ENCODE measurements around the gene VPS51. TPM values are rescaled to one million over a fixed set of nuclear protein-coding genes. Genes with fewer than 3 reads are reported as not detected.

VPS51 gene
- polyA plus RNA-seq, 1 experiment: 86.2 TPM

GRCh38 chr11:65128182-65129145 lies 32.5 kb downstream of the VPS51 start:
- TF ChIP-seq CTCF (IDR thresholded peaks at IDR 0.05; ENCODE audit: insufficient read depth, low read depth, low read length): no peak

GRCh38 chr11:65129649-65130441 lies 33.8 kb downstream of the VPS51 start:
- H3K27me3 ChIP-seq (ENCODE audit: control insufficient read depth, insufficient read depth, low read length): no peaks in the 10 kb centered on the region
- ChIA-PET POLR2A (no interaction called here), CTCF (interaction anchor here (0.9 to 1.2 kb wide), 2 partner anchors 8 to 12 kb away, joined by 3 to 6 read pairs; partner anchors contain the start of genes FAU, MRPL49 and ZNHIT2)
- H3K36me3 ChIP-seq (ENCODE audit: control insufficient read depth, insufficient read depth, low read length): peaks cover 57% of the 10 kb centered on the region
- H3K4me3 ChIP-seq (ENCODE audit: low read depth, low read length): no peak overlapping the region
- TF ChIP-seq CTCF (IDR thresholded peaks at IDR 0.05; ENCODE audit: insufficient read depth, low read depth, low read length): no peak
- DNase-seq (ENCODE audit: low read depth): no peak

More at GRCh38 chr11:65128182-65129145, 32.5 kb downstream of the VPS51 start:
- Histone ChIP-seq H3K4me3 (ENCODE audit: low read depth, low read length) (no peak overlapping the region), H3K27me3 (ENCODE audit: control insufficient read depth, insufficient read depth, low read length) (no peaks in the 10 kb centered on the region), H3K36me3 (ENCODE audit: control insufficient read depth, insufficient read depth, low read length) (peaks cover 57% of the 10 kb centered on the region)
- CTCF ChIA-PET: interaction anchor here (0.9 to 1.2 kb wide), 2 partner anchors 10 to 16 kb away, joined by 3 to 4 read pairs; no protein-coding TSS in a partner anchor
- POLR2A ChIA-PET: no interaction called here
- DNase-seq (ENCODE audit: low read depth): no peak

GRCh38 chr11:65130631-65131416 lies 34.8 kb downstream of the VPS51 start:
- TF ChIP-seq CTCF (IDR thresholded peaks at IDR 0.05; ENCODE audit: insufficient read depth, low read depth, low read length): no peak
- CTCF ChIA-PET: interaction anchor here (0.9 to 1.6 kb wide), 3 partner anchors 9 to 20 kb away, joined by 3 to 9 read pairs (median 6); partner anchors contain the start of genes FAU, MRPL49, TM7SF2 and ZNHIT2
- H3K27me3 ChIP-seq (ENCODE audit: control insufficient read depth, insufficient read depth, low read length): no peaks in the 10 kb centered on the region
- H3K4me3 ChIP-seq (ENCODE audit: low read depth, low read length): no peak overlapping the region
- POLR2A ChIA-PET: interaction anchor here (0.8 kb wide), 1 partner anchor 9 kb away, joined by 3 read pairs; the partner anchor contains the start of genes FAU and MRPL49
- no peak for DNase-seq (ENCODE audit: low read depth)
- peaks cover 52% of the 10 kb centered on the region for H3K36me3 ChIP-seq (ENCODE audit: control insufficient read depth, insufficient read depth, low read length)

GRCh38 chr11:65131417-65131776 lies 35.4 kb downstream of the VPS51 start:
- no peak for DNase-seq (ENCODE audit: low read depth)
- ChIA-PET CTCF (interaction anchor here (1.0 to 1.6 kb wide), 2 partner anchors 14 to 20 kb away, joined by 3 to 9 read pairs; partner anchors contain the start of genes TM7SF2 and ZNHIT2), POLR2A (interaction anchor here (0.8 kb wide), 1 partner anchor 9 kb away, joined by 3 read pairs; the partner anchor contains the start of genes FAU and MRPL49)
- TF ChIP-seq CTCF (IDR thresholded peaks at IDR 0.05; ENCODE audit: insufficient read depth, low read depth, low read length): no peak
- no peak overlapping the region for H3K4me3 ChIP-seq (ENCODE audit: low read depth, low read length)
- H3K27me3 ChIP-seq (ENCODE audit: control insufficient read depth, insufficient read depth, low read length): no peaks in the 10 kb centered on the region
- peaks cover 49% of the 10 kb centered on the region for H3K36me3 ChIP-seq (ENCODE audit: control insufficient read depth, insufficient read depth, low read length)
